GM18505 (cell line): Measurements from ENCODE around the gene SOX11.

Source experiments
- ATAC-seq: cut with Tn5 transposase; IDR thresholded peaks from one replicate; pipeline ENCODE4 v1.9.1; 2021; ENCODE audit not compliant: unreplicated experiment
- POLR2A ChIP-seq: IDR thresholded peaks from 4 replicates; pipeline ENCODE4 v1.6.1; 2011; ENCODE audit warnings: borderline replicate concordance; ENCODE audit not compliant: insufficient read depth, insufficient read length; ENCODE audit errors: extremely low read depth

SOX11 gene

GRCh38 chr2:5741242-5741641 is 49.1 kb downstream of the SOX11 start:
- no peak for ATAC-seq
- TF ChIP-seq POLR2A = no peak

GRCh38 chr2:5742126-5742525 is 49.9 kb downstream of the SOX11 start:
- TF ChIP-seq POLR2A = no peak
- no peak for ATAC-seq

GRCh38 chr2:5748391-5748790 is 56.2 kb downstream of the SOX11 start:
- no peak for TF ChIP-seq POLR2A
- ATAC-seq = no peak

GRCh38 chr2:5748946-5749345 is 56.8 kb downstream of the SOX11 start:
- TF ChIP-seq POLR2A = no peak
- no peak for ATAC-seq

- TF ChIP-seq POLR2A = no peak
- ATAC-seq = no peak
Measured at GRCh38 chr2:5749347-5749746, 57.2 kb downstream of the SOX11 start.
